Measurements from ENCODE around the gene GPR141.

DNA sequence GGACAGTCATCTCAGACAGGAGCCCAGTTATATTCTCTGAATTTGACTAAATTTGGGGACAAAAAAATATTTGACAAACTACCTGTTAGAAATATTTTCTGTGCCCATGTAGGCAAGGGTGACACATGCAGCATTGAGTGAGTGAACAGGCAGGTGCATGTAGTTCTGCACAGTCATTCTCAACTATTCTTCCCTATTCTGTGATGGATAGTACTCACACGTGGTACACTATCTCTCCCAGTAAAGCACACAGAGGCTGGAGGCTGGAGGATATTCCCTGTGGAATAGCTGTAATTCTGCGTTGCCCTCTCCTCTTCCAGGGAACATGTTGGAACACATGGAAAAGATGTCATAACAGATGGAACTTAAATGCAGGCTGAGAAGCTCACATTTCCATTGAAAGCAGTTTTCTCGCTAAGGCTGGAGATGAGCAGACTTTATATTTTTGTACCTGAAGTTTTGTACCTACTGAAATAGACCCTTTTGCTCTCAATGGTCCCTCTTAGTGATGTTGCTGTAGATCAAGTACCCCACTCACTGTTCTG lies 75.0 kb downstream of the GPR141 start:
- TF ChIP-seq, protein P1, sequence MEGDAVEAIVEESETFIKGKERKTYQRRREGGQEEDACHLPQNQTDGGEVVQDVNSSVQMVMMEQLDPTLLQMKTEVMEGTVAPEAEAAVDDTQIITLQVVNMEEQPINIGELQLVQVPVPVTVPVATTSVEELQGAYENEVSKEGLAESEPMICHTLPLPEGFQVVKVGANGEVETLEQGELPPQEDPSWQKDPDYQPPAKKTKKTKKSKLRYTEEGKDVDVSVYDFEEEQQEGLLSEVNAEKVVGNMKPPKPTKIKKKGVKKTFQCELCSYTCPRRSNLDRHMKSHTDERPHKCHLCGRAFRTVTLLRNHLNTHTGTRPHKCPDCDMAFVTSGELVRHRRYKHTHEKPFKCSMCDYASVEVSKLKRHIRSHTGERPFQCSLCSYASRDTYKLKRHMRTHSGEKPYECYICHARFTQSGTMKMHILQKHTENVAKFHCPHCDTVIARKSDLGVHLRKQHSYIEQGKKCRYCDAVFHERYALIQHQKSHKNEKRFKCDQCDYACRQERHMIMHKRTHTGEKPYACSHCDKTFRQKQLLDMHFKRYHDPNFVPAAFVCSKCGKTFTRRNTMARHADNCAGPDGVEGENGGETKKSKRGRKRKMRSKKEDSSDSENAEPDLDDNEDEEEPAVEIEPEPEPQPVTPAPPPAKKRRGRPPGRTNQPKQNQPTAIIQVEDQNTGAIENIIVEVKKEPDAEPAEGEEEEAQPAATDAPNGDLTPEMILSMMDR (conservative IDR thresholded peaks at IDR 0.05; ENCODE audit: low read length) = no peak
- TF ChIP-seq EZH2phosphoT487 (IDR thresholded peaks at IDR 0.05; ENCODE audit: borderline replicate concordance) = no peak
